ENCODE results near the gene CBX2.

GRCh38 chr17:79825580-79825921 is 47.6 kb downstream of the CBX2 start:
- no peak for TF ChIP-seq POLR2AphosphoS5 (IDR thresholded peaks at IDR 0.05; ENCODE audit: low read depth, low read length)
- TF ChIP-seq REST (IDR thresholded peaks at IDR 0.05; ENCODE audit: insufficient read depth in 1 of 2, low read depth in 2 of 2, low read length in 2 of 2), result no peak
- TF ChIP-seq TAF1 (IDR thresholded peaks at IDR 0.05; ENCODE audit: borderline replicate concordance, insufficient read depth, low read length), result no peak
- TF ChIP-seq SIN3A (IDR thresholded peaks at IDR 0.05; ENCODE audit: borderline replicate concordance, insufficient read depth, low read length), result no peak
- no peak for TF ChIP-seq FOXP2 (optimal IDR thresholded peaks at IDR 0.05; ENCODE audit: borderline replicate concordance, extremely low read depth, extremely low read length, insufficient read depth)
